ENCODE data around the gene SHBG. TPM values are rescaled to one million over a fixed set of nuclear protein-coding genes. Genes with fewer than 3 reads are reported as not detected.

The SHBG gene, protein sequence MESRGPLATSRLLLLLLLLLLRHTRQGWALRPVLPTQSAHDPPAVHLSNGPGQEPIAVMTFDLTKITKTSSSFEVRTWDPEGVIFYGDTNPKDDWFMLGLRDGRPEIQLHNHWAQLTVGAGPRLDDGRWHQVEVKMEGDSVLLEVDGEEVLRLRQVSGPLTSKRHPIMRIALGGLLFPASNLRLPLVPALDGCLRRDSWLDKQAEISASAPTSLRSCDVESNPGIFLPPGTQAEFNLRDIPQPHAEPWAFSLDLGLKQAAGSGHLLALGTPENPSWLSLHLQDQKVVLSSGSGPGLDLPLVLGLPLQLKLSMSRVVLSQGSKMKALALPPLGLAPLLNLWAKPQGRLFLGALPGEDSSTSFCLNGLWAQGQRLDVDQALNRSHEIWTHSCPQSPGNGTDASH
- total RNA-seq (2022; extraction: Qiagen RNA extraction): 0.31 to 0.69 TPM (median 0.67 TPM) in 5 replicates

DNA sequence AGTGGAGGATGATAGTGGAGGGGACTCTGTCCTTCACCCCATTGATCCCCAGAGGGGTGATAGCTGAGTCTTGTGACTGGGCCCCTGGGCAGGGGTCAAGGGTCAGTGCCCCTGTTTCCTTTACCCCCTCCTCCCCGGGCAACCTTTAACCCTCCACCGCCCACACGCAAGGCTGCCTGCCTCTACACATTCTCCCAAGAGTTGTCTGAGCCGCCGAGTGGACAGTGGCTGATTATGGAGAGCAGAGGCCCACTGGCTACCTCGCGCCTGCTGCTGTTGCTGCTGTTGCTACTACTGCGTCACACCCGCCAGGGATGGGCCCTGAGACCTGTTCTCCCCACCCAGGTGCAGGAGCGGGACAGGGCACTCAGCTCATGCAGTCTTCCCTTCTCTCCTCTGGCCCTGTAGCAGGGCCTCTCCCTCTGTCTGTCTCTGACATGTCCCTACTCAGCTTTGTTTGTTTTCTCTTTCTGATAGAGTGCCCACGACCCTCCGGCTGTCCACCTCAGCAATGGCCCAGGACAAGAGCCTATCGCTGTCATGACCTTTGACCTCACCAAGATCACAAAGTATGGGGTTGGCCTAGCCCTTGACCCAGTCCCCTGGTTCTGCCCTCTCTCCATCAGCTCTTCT, at the start of gene SHBG:
Gene SHBG, plus strand, starts transcription at position 197 of the 633 bp plus-strand sequence. Its CDS starts 38 bp downstream, at position 235.

DNA sequence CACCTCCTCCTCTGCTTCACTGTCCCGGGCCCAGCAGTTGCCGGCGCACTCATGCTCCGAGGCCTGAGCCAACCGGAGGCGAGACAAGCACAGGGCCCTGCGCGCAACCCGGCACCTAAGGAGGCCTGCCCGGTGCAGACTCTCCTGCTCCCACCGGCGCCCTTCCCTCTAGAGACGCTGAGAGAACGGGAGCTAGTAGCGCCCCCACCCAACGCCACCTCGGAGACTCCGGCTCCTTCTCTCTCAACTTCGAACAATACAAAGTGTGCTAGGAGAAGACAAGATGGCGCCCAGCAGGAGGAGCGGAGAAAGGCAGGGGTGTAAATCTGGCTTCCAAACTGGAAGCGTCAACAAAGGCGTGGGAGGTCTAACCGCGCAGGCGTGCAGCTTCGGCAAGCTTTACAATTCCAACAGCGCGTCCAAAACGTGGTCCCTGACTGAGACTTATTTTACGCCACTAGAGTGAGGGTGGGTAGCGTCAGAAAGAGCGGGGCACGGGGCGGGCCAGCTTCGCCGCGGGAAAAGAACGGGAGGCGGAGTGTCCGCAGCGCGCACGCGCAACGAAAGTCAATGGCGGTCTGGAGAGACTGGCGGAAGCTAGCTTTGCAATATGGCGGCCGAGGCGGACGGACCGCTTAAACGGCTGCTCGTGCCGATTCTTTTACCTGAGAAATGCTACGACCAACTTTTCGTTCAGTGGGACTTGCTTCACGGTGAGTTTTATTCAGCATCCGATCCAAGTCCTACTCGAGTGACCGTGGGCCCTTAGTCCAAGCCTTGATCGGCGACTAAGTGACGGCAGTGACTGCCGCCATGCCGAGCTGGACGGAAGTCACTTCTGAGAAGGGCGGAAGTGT, 46.5 kb upstream of the SHBG start, which contains the start of gene MPDU1:
Gene MPDU1, plus strand, starts transcription at position 600 of the 857 bp plus-strand sequence. Its CDS starts 11 bp downstream, at position 611.

GRCh38 chr17:7589891-7590691, 39.8 kb upstream of the SHBG start, which contains the start of gene SOX15:
TSS of gene SOX15 (minus strand) at chr17:7590094. CDS start at chr17:7589676, 418 bp downstream.

DNA sequence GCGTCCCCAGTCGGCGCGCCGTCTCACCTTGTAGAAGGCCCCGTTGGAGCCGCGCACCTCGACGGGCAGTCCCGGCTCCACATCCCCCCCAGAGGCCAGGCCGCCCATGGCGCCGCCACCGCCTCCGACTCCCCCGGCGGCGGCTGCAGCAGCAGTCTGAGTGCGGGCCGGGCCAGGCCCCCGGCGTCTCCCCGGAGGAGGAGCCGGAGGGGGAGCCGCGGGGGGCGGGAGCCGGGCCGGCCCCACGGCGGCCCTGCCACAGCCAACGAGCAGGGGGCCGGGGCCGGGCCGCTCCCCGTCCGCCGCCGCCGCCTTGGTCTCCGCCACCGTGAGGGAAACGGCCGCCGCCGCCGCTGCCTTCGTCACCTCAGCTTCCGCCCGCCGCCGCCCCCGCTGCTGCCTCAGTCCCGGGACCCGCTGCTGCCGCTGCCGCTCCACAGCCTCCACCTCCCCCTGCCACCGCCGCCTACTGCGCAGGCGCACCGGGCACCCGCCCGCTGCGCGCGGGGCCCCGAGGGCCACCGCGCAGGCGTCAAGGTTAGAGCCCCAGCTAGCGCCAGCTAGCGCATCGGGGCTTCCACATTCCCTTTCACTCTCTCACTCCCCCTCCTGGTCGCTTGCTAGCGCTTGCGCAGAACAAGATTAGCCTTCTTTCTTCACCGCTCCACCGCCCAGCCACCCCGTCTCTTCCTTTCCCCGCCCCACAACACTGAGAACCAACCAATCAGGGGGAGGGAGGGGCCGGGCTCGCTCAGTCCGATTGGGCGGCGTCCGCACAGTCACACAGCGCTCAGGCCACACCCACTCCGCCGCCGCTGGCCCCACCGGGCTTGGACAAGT, 15.3 kb upstream of the SHBG start, which contains the start of gene FXR2:
Gene FXR2, minus strand, starts transcription at position 473 of the 840 bp plus-strand sequence. Its CDS starts 365 bp downstream, at position 108.

DNA sequence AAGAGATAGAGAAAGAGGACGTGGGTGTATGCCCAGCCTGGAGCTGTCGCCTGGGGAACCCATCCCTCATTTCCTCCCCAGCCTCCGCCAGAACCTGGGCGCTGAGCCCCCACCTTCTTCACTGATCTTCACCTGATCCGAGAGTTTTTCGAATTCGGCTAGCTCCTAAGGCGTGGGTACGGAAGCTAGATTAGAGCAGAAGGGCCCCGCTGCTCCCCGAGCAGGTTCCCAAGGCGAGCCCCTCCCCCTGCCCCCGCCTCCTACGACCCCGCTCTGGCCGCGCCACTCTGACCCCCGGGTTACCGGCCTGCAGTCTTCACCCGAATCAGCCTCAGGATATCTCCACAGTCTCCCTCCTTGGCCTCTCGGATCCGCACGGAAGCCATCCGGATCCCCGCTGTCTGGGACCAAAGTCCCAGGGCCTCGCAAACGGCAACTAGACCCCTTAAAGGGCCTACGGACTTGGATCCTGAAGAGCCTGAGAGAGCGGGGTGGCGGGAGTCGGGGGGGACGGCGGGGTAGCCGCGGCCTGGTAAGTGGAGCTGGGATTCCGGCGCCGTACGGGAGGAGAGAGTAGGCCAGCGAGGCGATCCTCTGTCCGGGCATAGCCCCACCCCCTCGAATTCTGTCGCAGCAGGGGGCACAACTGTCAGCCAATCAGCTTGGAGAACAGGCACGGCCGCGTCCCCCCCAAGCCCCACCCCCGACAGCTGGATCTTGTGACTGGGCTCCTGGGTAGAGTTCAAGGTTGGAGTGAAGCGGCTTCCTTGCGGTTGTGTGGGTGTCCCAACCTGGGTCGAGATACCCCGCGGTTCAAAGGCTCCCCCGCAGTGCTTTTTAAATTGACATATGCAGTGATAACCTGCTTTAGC, 2.4 kb upstream of the SHBG start, which contains the start of gene SAT2:
Gene SAT2, minus strand, starts transcription at position 572 of the 872 bp plus-strand sequence. Its CDS starts 186 bp downstream, at position 386.

GRCh38 chr17:7650509-7651096, 20.7 kb downstream of the SHBG start, which contains the start of gene ATP1B2:
TSS of gene ATP1B2 (plus strand) at chr17:7650926. CDS start at chr17:7651519, 593 bp downstream.

Other genes with a start within 250 kb of the SHBG start
- gene TNK1, start 249.0 kb upstream of the SHBG start, total RNA-seq (2022; extraction: Qiagen RNA extraction): 1.2 to 1.8 TPM (median 1.4 TPM) in 5 replicates
- 37.1 to 48.8 TPM (median 43.3 TPM) in 5 replicates for gene PLSCR3, start 235.6 kb upstream of the SHBG start, total RNA-seq (2022; extraction: Qiagen RNA extraction)
- gene TMEM256, start 226.0 kb upstream of the SHBG start, total RNA-seq (2022; extraction: Qiagen RNA extraction): 203 to 237 TPM (median 220 TPM) in 5 replicates
- 12.6 to 19.8 TPM (median 16.8 TPM) in 5 replicates for gene NLGN2, start 222.3 kb upstream of the SHBG start, total RNA-seq (2022; extraction: Qiagen RNA extraction)
- gene SPEM1, start 209.8 kb upstream of the SHBG start, total RNA-seq (2022; extraction: Qiagen RNA extraction): not detected in 5 replicates
- not detected in 5 replicates for gene SPEM2, start 204.5 kb upstream of the SHBG start, total RNA-seq (2022; extraction: Qiagen RNA extraction)
- not detected in 5 replicates for gene SPEM3, start 201.3 kb upstream of the SHBG start, total RNA-seq (2022; extraction: Qiagen RNA extraction)
- gene TMEM102, start 194.7 kb upstream of the SHBG start, total RNA-seq (2022; extraction: Qiagen RNA extraction): 9.8 to 13.6 TPM (median 12.4 TPM) in 5 replicates
- gene FGF11, start 190.6 kb upstream of the SHBG start, total RNA-seq (2022; extraction: Qiagen RNA extraction): 0.82 to 1.3 TPM (median 0.82 TPM) in 5 replicates
- 8.2 to 10.6 TPM (median 8.6 TPM) in 5 replicates for gene CHRNB1, start 185.1 kb upstream of the SHBG start, total RNA-seq (2022; extraction: Qiagen RNA extraction)
- gene ZBTB4, start 150.5 kb upstream of the SHBG start, total RNA-seq (2022; extraction: Qiagen RNA extraction): 20.5 to 25.6 TPM (median 24.4 TPM) in 5 replicates
- 0.07 TPM in 1 of 5 replicates, not detected in the others for gene SLC35G6, start 148.7 kb upstream of the SHBG start, total RNA-seq (2022; extraction: Qiagen RNA extraction)
- 56.9 to 82.2 TPM (median 79.5 TPM) in 5 replicates for gene POLR2A, start 145.8 kb upstream of the SHBG start, total RNA-seq (2022; extraction: Qiagen RNA extraction)
- gene TNFSF12, start 81.1 kb upstream of the SHBG start, total RNA-seq (2022; extraction: Qiagen RNA extraction): 10.0 to 13.5 TPM (median 10.9 TPM) in 5 replicates
- 0.70 to 1.2 TPM (median 1.0 TPM) in 5 replicates for gene TNFSF13, start 71.4 kb upstream of the SHBG start, total RNA-seq (2022; extraction: Qiagen RNA extraction)
- gene SENP3, start 68.2 kb upstream of the SHBG start, total RNA-seq (2022; extraction: Qiagen RNA extraction): 92.9 to 104 TPM (median 96.8 TPM) in 5 replicates
- gene CD68, start 50.5 kb upstream of the SHBG start, total RNA-seq (2022; extraction: Qiagen RNA extraction): 26.4 to 36.3 TPM (median 34.8 TPM) in 5 replicates
- gene MPDU1, start 46.3 kb upstream of the SHBG start, total RNA-seq (2022; extraction: Qiagen RNA extraction): 114 to 148 TPM (median 118 TPM) in 5 replicates
- 0.16 to 0.52 TPM (median 0.34 TPM) in 5 replicates for gene SOX15, start 40.0 kb upstream of the SHBG start, total RNA-seq (2022; extraction: Qiagen RNA extraction)
- 51.9 to 59.1 TPM (median 57.7 TPM) in 5 replicates for gene FXR2, start 15.2 kb upstream of the SHBG start, total RNA-seq (2022; extraction: Qiagen RNA extraction)
- gene SAT2, start 2.3 kb upstream of the SHBG start, total RNA-seq (2022; extraction: Qiagen RNA extraction): 64.6 to 86.2 TPM (median 81.5 TPM) in 5 replicates
- gene ATP1B2, start 20.8 kb downstream of the SHBG start, total RNA-seq (2022; extraction: Qiagen RNA extraction): 0.08 to 0.45 TPM (median 0.10 TPM) in 5 replicates
- gene TP53, start 57.4 kb downstream of the SHBG start, total RNA-seq (2022; extraction: Qiagen RNA extraction): 41.5 to 46.5 TPM (median 42.4 TPM) in 5 replicates
- gene WRAP53, start 58.3 kb downstream of the SHBG start, total RNA-seq (2022; extraction: Qiagen RNA extraction): 32.1 to 42.0 TPM (median 40.9 TPM) in 5 replicates
- gene EFNB3, start 75.1 kb downstream of the SHBG start, total RNA-seq (2022; extraction: Qiagen RNA extraction): 1.1 to 1.3 TPM (median 1.2 TPM) in 5 replicates
- gene DNAH2, start 87.6 kb downstream of the SHBG start, total RNA-seq (2022; extraction: Qiagen RNA extraction): 0.01 to 0.02 TPM (median 0.01 TPM) in 4 of 5 replicates, not detected in the other
- gene KDM6B, start 204.1 kb downstream of the SHBG start, total RNA-seq (2022; extraction: Qiagen RNA extraction): 12.6 to 18.3 TPM (median 15.3 TPM) in 5 replicates
- gene TMEM88, start 224.9 kb downstream of the SHBG start, total RNA-seq (2022; extraction: Qiagen RNA extraction): 0.33 to 1.1 TPM (median 0.63 TPM) in 5 replicates
- 189 to 232 TPM (median 231 TPM) in 5 replicates for gene NAA38, start 227.4 kb downstream of the SHBG start, total RNA-seq (2022; extraction: Qiagen RNA extraction)
- gene CYB5D1, start 227.9 kb downstream of the SHBG start, total RNA-seq (2022; extraction: Qiagen RNA extraction): 19.3 to 20.9 TPM (median 19.8 TPM) in 5 replicates